ENCODE data around the gene KRT6A. TPM values are rescaled to one million over a fixed set of nuclear protein-coding genes. Genes with fewer than 3 reads are reported as not detected.

Gene KRT6A
- not detected in 2 replicates for total RNA-seq

GRCh38 chr12:52493172-52493571 lies at the start of gene KRT6A:
Gene KRT6A (minus strand): TSS chr12:52493257. CDS start chr12:52493188, 69 bp downstream.
- intact Hi-C loops (cut with micrococcal nuclease): no loop called here
- H3K4me1 Mint-ChIP-seq (ENCODE audit: low read depth): no peaks in the 10 kb centered on the region
- DNase-seq (ENCODE audit: low spot score): no peak
- no peaks in the 10 kb centered on the region for H3K36me3 Mint-ChIP-seq (ENCODE audit: low read depth)
- H3K4me3 Mint-ChIP-seq: no peak within 1 kb of the TSS
- H3K9me3 Mint-ChIP-seq: no peaks in the 10 kb centered on the region
- H3K27ac Mint-ChIP-seq: no peak within 1 kb of the TSS
- peaks cover 8% of the 10 kb centered on the region for H3K27me3 Mint-ChIP-seq (ENCODE audit: insufficient read depth)

- Mint-ChIP-seq H3K36me3 (ENCODE audit: low read depth) (no peaks in the 10 kb centered on the region), H3K4me1 (ENCODE audit: low read depth) (peaks cover 6% of the 10 kb centered on the region), H3K4me3 (no peak overlapping the region), H3K27ac (no peak overlapping the region), H3K9me3 (no peaks in the 10 kb centered on the region), H3K27me3 (ENCODE audit: insufficient read depth) (peaks cover 8% of the 10 kb centered on the region)
- intact Hi-C loops (cut with micrococcal nuclease): no loop called here
- DNase-seq (ENCODE audit: low spot score): no peak
These were observed 49.1 kb upstream of the KRT6A start for GRCh38 chr12:52542157-52542556.

- Mint-ChIP-seq H3K27ac (no peak overlapping the region), H3K4me1 (ENCODE audit: low read depth) (peaks cover 6% of the 10 kb centered on the region), H3K4me3 (no peak overlapping the region), H3K9me3 (no peaks in the 10 kb centered on the region), H3K36me3 (ENCODE audit: low read depth) (no peaks in the 10 kb centered on the region), H3K27me3 (ENCODE audit: insufficient read depth) (peaks cover 8% of the 10 kb centered on the region)
- DNase-seq (ENCODE audit: low spot score): no peak
- intact Hi-C loops (cut with micrococcal nuclease): no loop called here
These were observed 48.7 kb upstream of the KRT6A start for GRCh38 chr12:52541709-52542108.

- intact Hi-C loops (cut with micrococcal nuclease): no loop called here
- Mint-ChIP-seq H3K4me1 (ENCODE audit: low read depth) (peaks cover 6% of the 10 kb centered on the region), H3K9me3 (no peaks in the 10 kb centered on the region), H3K27ac (no peak overlapping the region), H3K27me3 (ENCODE audit: insufficient read depth) (peaks cover 8% of the 10 kb centered on the region), H3K36me3 (ENCODE audit: low read depth) (no peaks in the 10 kb centered on the region), H3K4me3 (no peak overlapping the region)
- no peak for DNase-seq (ENCODE audit: low spot score)
These were observed 47.5 kb upstream of the KRT6A start for GRCh38 chr12:52540531-52540930.

- intact Hi-C loops (cut with micrococcal nuclease): no loop called here
- DNase-seq (ENCODE audit: low spot score): no peak
- Mint-ChIP-seq H3K27me3 (ENCODE audit: insufficient read depth) (peaks cover 7% of the 10 kb centered on the region), H3K36me3 (ENCODE audit: low read depth) (no peaks in the 10 kb centered on the region), H3K4me1 (ENCODE audit: low read depth) (peaks cover 6% of the 10 kb centered on the region), H3K27ac (no peak overlapping the region), H3K9me3 (no peaks in the 10 kb centered on the region), H3K4me3 (no peak overlapping the region)
These were observed 46.7 kb upstream of the KRT6A start for GRCh38 chr12:52539821-52540173.

GRCh38 chr12:52539083-52539820 lies 46.2 kb upstream of the KRT6A start:
- intact Hi-C loops (cut with micrococcal nuclease): no loop called here
- Mint-ChIP-seq H3K27me3 (ENCODE audit: insufficient read depth) (peaks cover 7% of the 10 kb centered on the region), H3K36me3 (ENCODE audit: low read depth) (no peaks in the 10 kb centered on the region), H3K4me3 (no peak overlapping the region), H3K4me1 (ENCODE audit: low read depth) (peaks cover 6% of the 10 kb centered on the region), H3K27ac (no peak overlapping the region), H3K9me3 (no peaks in the 10 kb centered on the region)
- no peak for DNase-seq (ENCODE audit: low spot score)

- no peaks in the 10 kb centered on the region for H3K9me3 Mint-ChIP-seq
- H3K27ac Mint-ChIP-seq: no peak overlapping the region
- no peak overlapping the region for H3K4me3 Mint-ChIP-seq
- intact Hi-C loops (cut with micrococcal nuclease): no loop called here
- peaks cover 7% of the 10 kb centered on the region for H3K27me3 Mint-ChIP-seq (ENCODE audit: insufficient read depth)
- no peaks in the 10 kb centered on the region for H3K4me1 Mint-ChIP-seq (ENCODE audit: low read depth)
- no peak for DNase-seq (ENCODE audit: low spot score)
- H3K36me3 Mint-ChIP-seq (ENCODE audit: low read depth): no peaks in the 10 kb centered on the region
These were observed 44.0 kb upstream of the KRT6A start for GRCh38 chr12:52537101-52537500.

- H3K36me3 Mint-ChIP-seq (ENCODE audit: low read depth): no peaks in the 10 kb centered on the region
- intact Hi-C loops (cut with micrococcal nuclease): no loop called here
- H3K27ac Mint-ChIP-seq: no peak overlapping the region
- H3K9me3 Mint-ChIP-seq: no peaks in the 10 kb centered on the region
- peaks cover 7% of the 10 kb centered on the region for H3K27me3 Mint-ChIP-seq (ENCODE audit: insufficient read depth)
- H3K4me1 Mint-ChIP-seq (ENCODE audit: low read depth): no peaks in the 10 kb centered on the region
- no peak overlapping the region for H3K4me3 Mint-ChIP-seq
- DNase-seq (ENCODE audit: low spot score): no peak
These were observed 42.5 kb upstream of the KRT6A start for GRCh38 chr12:52535574-52535973.

GRCh38 chr12:52534482-52534881 lies 41.4 kb upstream of the KRT6A start:
- H3K27me3 Mint-ChIP-seq (ENCODE audit: insufficient read depth): peaks cover 7% of the 10 kb centered on the region
- no peaks in the 10 kb centered on the region for H3K9me3 Mint-ChIP-seq
- DNase-seq (ENCODE audit: low spot score): no peak
- H3K36me3 Mint-ChIP-seq (ENCODE audit: low read depth): no peaks in the 10 kb centered on the region
- intact Hi-C loops (cut with micrococcal nuclease): no loop called here
- H3K4me1 Mint-ChIP-seq (ENCODE audit: low read depth): no peaks in the 10 kb centered on the region
- no peak overlapping the region for H3K4me3 Mint-ChIP-seq
- no peak overlapping the region for H3K27ac Mint-ChIP-seq

GRCh38 chr12:52533686-52534470 lies 40.8 kb upstream of the KRT6A start:
- H3K4me3 Mint-ChIP-seq: no peak overlapping the region
- H3K4me1 Mint-ChIP-seq (ENCODE audit: low read depth): no peaks in the 10 kb centered on the region
- no peak overlapping the region for H3K27ac Mint-ChIP-seq
- H3K9me3 Mint-ChIP-seq: no peaks in the 10 kb centered on the region
- no peaks in the 10 kb centered on the region for H3K36me3 Mint-ChIP-seq (ENCODE audit: low read depth)
- no peak for DNase-seq (ENCODE audit: low spot score)
- intact Hi-C loops (cut with micrococcal nuclease): no loop called here
- peaks cover 7% of the 10 kb centered on the region for H3K27me3 Mint-ChIP-seq (ENCODE audit: insufficient read depth)

- Mint-ChIP-seq H3K27ac (no peak overlapping the region), H3K36me3 (ENCODE audit: low read depth) (no peaks in the 10 kb centered on the region), H3K27me3 (ENCODE audit: insufficient read depth) (peaks cover 2% of the 10 kb centered on the region), H3K4me3 (no peak overlapping the region), H3K4me1 (ENCODE audit: low read depth) (no peaks in the 10 kb centered on the region), H3K9me3 (no peaks in the 10 kb centered on the region)
- no peak for DNase-seq (ENCODE audit: low spot score)
- intact Hi-C loops (cut with micrococcal nuclease): no loop called here
These were observed 39.6 kb upstream of the KRT6A start for GRCh38 chr12:52532636-52533035.

GRCh38 chr12:52531566-52532300 lies 38.7 kb upstream of the KRT6A start:
- intact Hi-C loops (cut with micrococcal nuclease): no loop called here
- no peaks in the 10 kb centered on the region for H3K27me3 Mint-ChIP-seq (ENCODE audit: insufficient read depth)
- H3K36me3 Mint-ChIP-seq (ENCODE audit: low read depth): no peaks in the 10 kb centered on the region
- no peaks in the 10 kb centered on the region for H3K9me3 Mint-ChIP-seq
- no peak for DNase-seq (ENCODE audit: low spot score)
- no peak overlapping the region for H3K4me3 Mint-ChIP-seq
- H3K27ac Mint-ChIP-seq: no peak overlapping the region
- no peaks in the 10 kb centered on the region for H3K4me1 Mint-ChIP-seq (ENCODE audit: low read depth)

- no peak for DNase-seq (ENCODE audit: low spot score)
- Mint-ChIP-seq H3K4me3 (no peak overlapping the region), H3K36me3 (ENCODE audit: low read depth) (no peaks in the 10 kb centered on the region), H3K9me3 (no peaks in the 10 kb centered on the region), H3K27me3 (ENCODE audit: insufficient read depth) (no peaks in the 10 kb centered on the region), H3K27ac (no peak overlapping the region), H3K4me1 (ENCODE audit: low read depth) (no peaks in the 10 kb centered on the region)
- intact Hi-C loops (cut with micrococcal nuclease): no loop called here
These were observed 37.8 kb upstream of the KRT6A start for GRCh38 chr12:52530905-52531304.
